CMK (cell line): ENCODE data around the gene NEAT1.

Source experiments
- DNase-seq: peaks from one replicate; pipeline ENCODE4 v3.0.0-alpha.2; 2010; ENCODE audit warnings: low read depth

Gene NEAT1

GRCh38 chr11:65389294-65389980 lies 33.2 kb upstream of the NEAT1 start:
- no peak for DNase-seq

GRCh38 chr11:65390099-65390941 lies 32.3 kb upstream of the NEAT1 start:
- no peak for DNase-seq

GRCh38 chr11:65390996-65391395 lies 31.6 kb upstream of the NEAT1 start:
- no peak for DNase-seq

- no peak for DNase-seq
These were observed 30.3 kb upstream of the NEAT1 start for GRCh38 chr11:65392186-65392829.

- DNase-seq: no peak
These were observed 29.7 kb upstream of the NEAT1 start for GRCh38 chr11:65392899-65393298.

GRCh38 chr11:65393513-65394079 lies 29.0 kb upstream of the NEAT1 start:
- no peak for DNase-seq

GRCh38 chr11:65394125-65394536 lies 28.5 kb upstream of the NEAT1 start:
- no peak for DNase-seq

GRCh38 chr11:65395961-65396530 lies 26.6 kb upstream of the NEAT1 start:
- no peak for DNase-seq

GRCh38 chr11:65396769-65397745 lies 25.5 kb upstream of the NEAT1 start:
- DNase-seq: no peak

- no peak for DNase-seq
These were observed 24.2 kb upstream of the NEAT1 start for GRCh38 chr11:65398362-65398910.

GRCh38 chr11:65399249-65399648 lies 23.3 kb upstream of the NEAT1 start:
- DNase-seq: no peak

- no peak for DNase-seq
These were observed 22.8 kb upstream of the NEAT1 start for GRCh38 chr11:65399845-65400244.

GRCh38 chr11:65400307-65401072 lies 22.1 kb upstream of the NEAT1 start:
- DNase-seq: no peak

GRCh38 chr11:65401073-65401802 lies 21.4 kb upstream of the NEAT1 start:
- DNase-seq: no peak

GRCh38 chr11:65401803-65402248 lies 20.8 kb upstream of the NEAT1 start:
- no peak for DNase-seq

- no peak for DNase-seq
These were observed 19.8 kb upstream of the NEAT1 start for GRCh38 chr11:65402790-65403189.

- no peak for DNase-seq
These were observed 18.9 kb upstream of the NEAT1 start for GRCh38 chr11:65403607-65404121.

GRCh38 chr11:65404210-65404609 lies 18.4 kb upstream of the NEAT1 start:
- no peak for DNase-seq
